GM12878 (cell line): ENCODE measurements around the gene PCDHGC4.

ENCODE experiments used
- CBX5 ChIP-seq: sonication (generic); IDR thresholded peaks from 2 replicates; pipeline ENCODE4 v1.6.1; 2016; ENCODE audit warnings: low read depth, moderate library complexity, mild to moderate bottlenecking, inconsistent platforms
- EP300 ChIP-seq, 2 experiments: fragments of 150-350 bp in 1 of 2; IDR thresholded peaks; 2 replicates each; pipeline ENCODE4 v1.6.1; 2011 to 2012; ENCODE audit warnings: low read depth in 2 of 2, low read length in 2 of 2, borderline replicate concordance in 1 of 2, improper control_type of control experiment in 1 of 2, inconsistent platforms in 1 of 2; ENCODE audit not compliant: control insufficient read depth in 1 of 2
- EZH2 ChIP-seq: IDR thresholded peaks from 2 replicates; pipeline ENCODE4 v1.6.1; 2012; ENCODE audit warnings: low read depth, mild to moderate bottlenecking, control low read depth, inconsistent platforms, low read length, borderline replicate concordance; ENCODE audit not compliant: control insufficient read depth
- FOXK2 ChIP-seq: fragments of 450-650 bp; IDR thresholded peaks from 2 replicates; pipeline ENCODE4 v1.6.1; 2017; ENCODE audit warnings: mild to moderate bottlenecking, moderate library complexity
- FOXM1 ChIP-seq: IDR thresholded peaks from 2 replicates; pipeline ENCODE4 v1.6.1; 2012; ENCODE audit warnings: low read depth, mild to moderate bottlenecking, inconsistent platforms, low read length, moderate library complexity
- POLR2A ChIP-seq: IDR thresholded peaks from 2 replicates; pipeline ENCODE4 v1.6.1; 2011; ENCODE audit warnings: low read depth, mild to moderate bottlenecking, low read length
- POLR2AphosphoS5 ChIP-seq: IDR thresholded peaks from 2 replicates; pipeline ENCODE4 v1.6.1; 2011; ENCODE audit warnings: mild to moderate bottlenecking, low read length, inconsistent platforms
- RAD21 ChIP-seq: IDR thresholded peaks from 2 replicates; pipeline ENCODE4 v1.6.1; 2011; ENCODE audit warnings: mild to moderate bottlenecking, low read depth, low read length, moderate library complexity; ENCODE audit not compliant: insufficient read depth
- SP1 ChIP-seq: IDR thresholded peaks from one replicate; pipeline ENCODE4 v1.6.1; 2011; ENCODE audit warnings: low read depth, low read length
- YY1 ChIP-seq: IDR thresholded peaks from 2 replicates; pipeline ENCODE4 v1.6.1; 2011; ENCODE audit warnings: low read depth, mild to moderate bottlenecking, low read length
- ZNF274 ChIP-seq: IDR thresholded peaks from one replicate; pipeline ENCODE4 v1.8.0; 2011; ENCODE audit not compliant: insufficient read length, insufficient read depth
- ZSCAN29 ChIP-seq: fragments of 450-650 bp; IDR thresholded peaks from 2 replicates; pipeline ENCODE4 v1.6.1; 2017; ENCODE audit warnings: mild to moderate bottlenecking, moderate library complexity
- TF ChIP-seq, protein P1 (sequence below): IDR thresholded peaks from 2 replicates; pipeline ENCODE4 v1.6.1; 2011; ENCODE audit warnings: mild to moderate bottlenecking, low read depth, low read length, moderate library complexity; ENCODE audit not compliant: insufficient replicate concordance

- TF ChIP-seq SP1 (no peak), POLR2A (no peak), FOXK2 (no peak), YY1 (no peak), POLR2AphosphoS5 (no peak), CBX5 (no peak), ZNF274 (no peak), RAD21 (no peak), EP300 (IDR thresholded peaks at IDR 0.05; ENCODE audit: borderline replicate concordance in 1 of 2, control insufficient read depth in 1 of 2, low read depth in 2 of 2, low read length in 2 of 2) (no peak), FOXM1 (no peak), EZH2 (no peak), ZSCAN29 (no peak)
- TF ChIP-seq, protein P1, sequence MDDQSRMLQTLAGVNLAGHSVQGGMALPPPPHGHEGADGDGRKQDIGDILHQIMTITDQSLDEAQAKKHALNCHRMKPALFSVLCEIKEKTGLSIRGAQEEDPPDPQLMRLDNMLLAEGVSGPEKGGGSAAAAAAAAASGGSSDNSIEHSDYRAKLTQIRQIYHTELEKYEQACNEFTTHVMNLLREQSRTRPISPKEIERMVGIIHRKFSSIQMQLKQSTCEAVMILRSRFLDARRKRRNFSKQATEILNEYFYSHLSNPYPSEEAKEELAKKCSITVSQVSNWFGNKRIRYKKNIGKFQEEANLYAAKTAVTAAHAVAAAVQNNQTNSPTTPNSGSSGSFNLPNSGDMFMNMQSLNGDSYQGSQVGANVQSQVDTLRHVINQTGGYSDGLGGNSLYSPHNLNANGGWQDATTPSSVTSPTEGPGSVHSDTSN, result no peak
Measured at GRCh38 chr5:141477044-141477575, 7.7 kb upstream of the PCDHGC4 start.
